ENCODE measurements around the gene NPAS3.

DNA sequence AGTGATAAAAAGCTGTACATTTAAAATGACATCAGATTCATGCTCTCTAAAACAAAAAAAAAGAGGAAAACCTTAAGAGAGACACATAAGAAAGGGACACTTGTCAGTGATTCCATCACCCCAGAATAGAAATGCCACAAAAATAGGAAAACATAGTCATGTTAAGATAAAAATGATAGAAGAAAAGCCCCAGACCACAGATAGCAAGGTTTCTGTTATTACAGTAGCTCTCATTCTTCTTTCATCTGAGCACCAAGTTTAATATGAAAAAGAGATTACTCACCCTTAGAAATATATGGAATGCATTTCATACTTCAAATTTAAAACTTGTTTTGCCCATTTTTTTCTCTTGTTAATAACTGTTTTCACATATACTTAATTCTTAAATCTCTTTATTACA, 795.0 kb downstream of the NPAS3 start:
- TF ChIP-seq, protein P1, sequence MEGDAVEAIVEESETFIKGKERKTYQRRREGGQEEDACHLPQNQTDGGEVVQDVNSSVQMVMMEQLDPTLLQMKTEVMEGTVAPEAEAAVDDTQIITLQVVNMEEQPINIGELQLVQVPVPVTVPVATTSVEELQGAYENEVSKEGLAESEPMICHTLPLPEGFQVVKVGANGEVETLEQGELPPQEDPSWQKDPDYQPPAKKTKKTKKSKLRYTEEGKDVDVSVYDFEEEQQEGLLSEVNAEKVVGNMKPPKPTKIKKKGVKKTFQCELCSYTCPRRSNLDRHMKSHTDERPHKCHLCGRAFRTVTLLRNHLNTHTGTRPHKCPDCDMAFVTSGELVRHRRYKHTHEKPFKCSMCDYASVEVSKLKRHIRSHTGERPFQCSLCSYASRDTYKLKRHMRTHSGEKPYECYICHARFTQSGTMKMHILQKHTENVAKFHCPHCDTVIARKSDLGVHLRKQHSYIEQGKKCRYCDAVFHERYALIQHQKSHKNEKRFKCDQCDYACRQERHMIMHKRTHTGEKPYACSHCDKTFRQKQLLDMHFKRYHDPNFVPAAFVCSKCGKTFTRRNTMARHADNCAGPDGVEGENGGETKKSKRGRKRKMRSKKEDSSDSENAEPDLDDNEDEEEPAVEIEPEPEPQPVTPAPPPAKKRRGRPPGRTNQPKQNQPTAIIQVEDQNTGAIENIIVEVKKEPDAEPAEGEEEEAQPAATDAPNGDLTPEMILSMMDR (IDR thresholded peaks at IDR 0.05; ENCODE audit: low read depth, low read length) = no peak
- no peak for TF ChIP-seq EZH2phosphoT487 (IDR thresholded peaks at IDR 0.05; ENCODE audit: low read depth)

All from OCI-LY3 (cell line).